Activated CD4-positive, CD25-positive, alpha-beta regulatory T cell treated with anti-CD3 and anti-CD28 coated beads, Interleukin-2, amount 50 U/mL, for 16 hours (primary cell): ENCODE measurements around the gene SERAC1.

ENCODE experiments used
- DNase-seq: peaks from one replicate; pipeline ENCODE4 v3.0.0-alpha.2; 2020; ENCODE audit warnings: low read depth, low spot score

Gene SERAC1

GRCh38 chr6:158078320-158078719, 89.7 kb downstream of the SERAC1 start:
- no peak for DNase-seq

- DNase-seq, result no peak
Measured at GRCh38 chr6:158077676-158078075, 90.4 kb downstream of the SERAC1 start.

- DNase-seq, result no peak
Measured at GRCh38 chr6:158076548-158076947, 91.5 kb downstream of the SERAC1 start.

GRCh38 chr6:158073776-158074175, 94.3 kb downstream of the SERAC1 start:
- DNase-seq, result no peak

GRCh38 chr6:158072083-158072721, 95.9 kb downstream of the SERAC1 start:
- peak; percentile 38 for DNase-seq

GRCh38 chr6:158071121-158072082, 96.7 kb downstream of the SERAC1 start:
- no peak for DNase-seq

GRCh38 chr6:158070513-158070912, 97.5 kb downstream of the SERAC1 start:
- DNase-seq, result no peak

GRCh38 chr6:158069800-158070195, 98.3 kb downstream of the SERAC1 start:
- DNase-seq, result no peak

GRCh38 chr6:158068893-158069799, 98.9 kb downstream of the SERAC1 start:
- DNase-seq, result no peak

- no peak for DNase-seq
Measured at GRCh38 chr6:158068156-158068892, 99.7 kb downstream of the SERAC1 start.

- DNase-seq, result no peak
Measured at GRCh38 chr6:158067436-158068015, 100.5 kb downstream of the SERAC1 start.

GRCh38 chr6:158066136-158066781, 101.8 kb downstream of the SERAC1 start:
- DNase-seq, result no peak

- no peak for DNase-seq
Measured at GRCh38 chr6:158064725-158065251, 103.3 kb downstream of the SERAC1 start.

- no peak for DNase-seq
Measured at GRCh38 chr6:158063736-158064135, 104.3 kb downstream of the SERAC1 start.

- no peak for DNase-seq
Measured at GRCh38 chr6:158061709-158062461, 106.2 kb downstream of the SERAC1 start.

GRCh38 chr6:158061361-158061708, 106.7 kb downstream of the SERAC1 start:
- DNase-seq, result no peak

- DNase-seq, result no peak
Measured at GRCh38 chr6:158060455-158061360, 107.4 kb downstream of the SERAC1 start.
